ENCODE data around the gene HCFC1R1. TPM values are rescaled to one million over a fixed set of nuclear protein-coding genes. Genes with fewer than 3 reads are reported as not detected.

The HCFC1R1 gene
- total and polyA plus RNA-seq, 2 experiments from 2014 or later = 30.2 to 192 TPM

GRCh38 chr16:3068487-3068886, 44.7 kb upstream of the HCFC1R1 start:
- TF ChIP-seq ETS1 (IDR thresholded peaks at IDR 0.05) (no peak), ZNF331 (CRISPR knock-in tag; IDR thresholded peaks at IDR 0.05; ENCODE audit: low read depth) (no peak), REST (IDR thresholded peaks at IDR 0.05; ENCODE audit: unreplicated experiment) (no peak), STAT1 (IDR thresholded peaks at IDR 0.05; ENCODE audit: unreplicated experiment) (no peak), CREB1 (CRISPR knock-in tag; IDR thresholded peaks at IDR 0.05; ENCODE audit: low read depth) (no peak)
- Mint-ChIP-seq H3K27me3 (ENCODE audit: insufficient read depth, low read depth, poor library complexity) (peaks cover 31% of the 10 kb centered on the region), H3K27ac (no peak overlapping the region)

GRCh38 chr16:3066440-3066748, 42.7 kb upstream of the HCFC1R1 start:
- TF ChIP-seq STAT1 (IDR thresholded peaks at IDR 0.05; ENCODE audit: unreplicated experiment) = no peak
- no peak for TF ChIP-seq JUNB (IDR thresholded peaks at IDR 0.05; ENCODE audit: unreplicated experiment)
- no peak for TF ChIP-seq POLR2AphosphoS5 (IDR thresholded peaks at IDR 0.05; ENCODE audit: low read depth)
- TF ChIP-seq CREB1 (CRISPR knock-in tag; IDR thresholded peaks at IDR 0.05; ENCODE audit: low read depth) = no peak
- no peak for TF ChIP-seq EZH2 (IDR thresholded peaks at IDR 0.05; ENCODE audit: low read depth, unreplicated experiment)
- Mint-ChIP-seq H3K9me3 (no peaks in the 10 kb centered on the region; the same call in 2 of the 3 replicates), H3K4me1 (peaks cover 22% of the 10 kb centered on the region), H3K27ac (no peak overlapping the region), H3K27me3 (ENCODE audit: insufficient read depth, low read depth, poor library complexity) (peaks cover 25% of the 10 kb centered on the region), H3K4me3 (no peak overlapping the region), H3K36me3 (ENCODE audit: low read depth) (no peaks in the 10 kb centered on the region; the same call in 2 of the 3 replicates)
- DNase-seq (ENCODE audit: low spot score) = no peak
- Histone ChIP-seq H3K27ac (ENCODE audit: low read depth) (no peak overlapping the region), H3K4me2 (no peak overlapping the region), H3K79me2 (replicated peaks; ENCODE audit: insufficient read depth) (no peaks in the 10 kb centered on the region), H3K4me1 (ENCODE audit: insufficient read depth) (0 out of 2 replicates have a peak, but pooled peaks cover 4% of the 10 kb centered on the region), H3K27me3 (ENCODE audit: insufficient read depth) (0 out of 2 replicates have a peak, but pooled peaks cover 4% of the 10 kb centered on the region), H4K20me1 (replicated peaks; ENCODE audit: insufficient read depth) (no peaks in the 10 kb centered on the region), H2AFZ (no peak overlapping the region), H3F3A (replicated peaks; ENCODE audit: low read depth) (no peaks in the 10 kb centered on the region), H3K4me3 (no peak overlapping the region), H3K9me2 (ENCODE audit: insufficient read depth) (no peaks in the 10 kb centered on the region), H3K36me3 (ENCODE audit: insufficient read depth) (no peaks in the 10 kb centered on the region)
- no peak for ATAC-seq

More at GRCh38 chr16:3068487-3068886, 44.7 kb upstream of the HCFC1R1 start:
- Histone ChIP-seq H3K79me2 (replicated peaks; ENCODE audit: insufficient read depth) (no peaks in the 10 kb centered on the region), H3F3A (replicated peaks; ENCODE audit: low read depth) (no peaks in the 10 kb centered on the region), H4K20me1 (replicated peaks; ENCODE audit: insufficient read depth) (no peaks in the 10 kb centered on the region), H3K4me3 (no peak overlapping the region), H3K36me3 (ENCODE audit: insufficient read depth) (no peaks in the 10 kb centered on the region), H3K27ac (ENCODE audit: low read depth) (no peak overlapping the region), H2AFZ (no peak overlapping the region), H3K4me2 (no peak overlapping the region), H3K9me2 (ENCODE audit: insufficient read depth) (no peaks in the 10 kb centered on the region), H3K4me1 (ENCODE audit: insufficient read depth) (0 out of 2 replicates have a peak, but pooled peaks cover 4% of the 10 kb centered on the region), H3K27me3 (ENCODE audit: insufficient read depth) (no peaks in the 10 kb centered on the region)
- peaks cover 31% of the 10 kb centered on the region for H3K4me1 Mint-ChIP-seq
- DNase-seq (ENCODE audit: low spot score) (no peak), ATAC-seq (no peak)
- no peaks in the 10 kb centered on the region; the same call in 2 of the 3 replicates for H3K9me3 Mint-ChIP-seq
- no peak overlapping the region for H3K4me3 Mint-ChIP-seq
- H3K36me3 Mint-ChIP-seq (ENCODE audit: low read depth) = no peaks in the 10 kb centered on the region; the same call in 2 of the 3 replicates

All from GM23338 (cell line).